GM23248 (cell line): Measurements from ENCODE around the gene USP12. TPM values are rescaled to one million over a fixed set of nuclear protein-coding genes. Genes with fewer than 3 reads are reported as not detected.

ENCODE experiments used
- DNase-seq: peaks from one replicate; pipeline ENCODE4 v3.0.0-alpha.2; 2015
- H2AFZ ChIP-seq: fragments of 200-600 bp; sonication (generic); 2 replicates; pipeline ENCODE4 v1.6.1; 2016; ENCODE audit warnings: antibody characterized with exemption
- H3F3A ChIP-seq: fragments of 200-600 bp; sonication (generic); 2 replicates; pipeline ENCODE4 v1.6.1; 2016; ENCODE audit warnings: mild to moderate bottlenecking, antibody characterized with exemption, mixed run types; ENCODE audit not compliant: insufficient read depth
- H3K27ac ChIP-seq: fragments of 200-600 bp; sonication (generic); 2 replicates; pipeline ENCODE4 v1.5.1; 2016; ENCODE audit warnings: mild to moderate bottlenecking
- H3K27me3 ChIP-seq: fragments of 200-600 bp; sonication (generic); replicated peaks from 2 replicates; pipeline ENCODE4 v1.6.1; 2016; ENCODE audit warnings: mild to moderate bottlenecking; ENCODE audit not compliant: insufficient read depth
- H3K36me3 ChIP-seq: fragments of 200-600 bp; sonication (generic); 2 replicates; pipeline ENCODE4 v1.6.1; 2016; ENCODE audit warnings: low read depth, mild to moderate bottlenecking
- H3K4me1 ChIP-seq: fragments of 200-600 bp; sonication (generic); 2 replicates; pipeline ENCODE4 v1.6.1; 2016; ENCODE audit warnings: mild to moderate bottlenecking; ENCODE audit not compliant: insufficient read depth
- H3K4me2 ChIP-seq: fragments of 200-600 bp; sonication (generic); one replicate; pipeline ENCODE4 v1.6.1; 2016; ENCODE audit warnings: mild to moderate bottlenecking; ENCODE audit not compliant: unreplicated experiment
- H3K4me3 ChIP-seq: fragments of 200-600 bp; sonication (generic); 2 replicates; pipeline ENCODE4 v1.5.1; 2016; ENCODE audit warnings: mild to moderate bottlenecking
- H3K79me2 ChIP-seq: fragments of 200-600 bp; sonication (generic); 2 replicates; pipeline ENCODE4 v1.6.1; 2016; ENCODE audit warnings: mild to moderate bottlenecking; ENCODE audit not compliant: insufficient read depth
- H3K9ac ChIP-seq: fragments of 200-600 bp; sonication (generic); 2 replicates; pipeline ENCODE4 v1.6.1; 2016; ENCODE audit warnings: mild to moderate bottlenecking
- H3K9me2 ChIP-seq: fragments of 200-600 bp; sonication (generic); 2 replicates; pipeline ENCODE4 v1.6.1; 2016; ENCODE audit warnings: mixed run types, mild to moderate bottlenecking, moderate library complexity; ENCODE audit not compliant: insufficient read depth
- H3K9me3 ChIP-seq: fragments of 200-600 bp; sonication (generic); one replicate; pipeline ENCODE4 v1.6.1; 2017; ENCODE audit warnings: low read depth
- H4K20me1 ChIP-seq: fragments of 200-600 bp; sonication (generic); 2 replicates; pipeline ENCODE4 v1.6.0; 2016; ENCODE audit not compliant: insufficient read depth
- EZH2 ChIP-seq: fragments of 200-600 bp; sonication (generic); IDR thresholded peaks from 2 replicates; pipeline ENCODE4 v1.6.1; 2018; ENCODE audit warnings: antibody characterized with exemption, mild to moderate bottlenecking; ENCODE audit not compliant: insufficient read depth, poor library complexity, severe bottlenecking
- EZH2phosphoT487 ChIP-seq: fragments of 200-600 bp; sonication (generic); IDR thresholded peaks from 2 replicates; pipeline ENCODE4 v1.6.1; 2018; ENCODE audit warnings: antibody characterized with exemption, moderate library complexity, mild to moderate bottlenecking, low read depth; ENCODE audit not compliant: insufficient read depth
- WGBS, 2 experiments: methylation state at CpG; one replicate each; pipeline ENCODE4 v1.1.6; 2015 to 2017; ENCODE audit warnings: low lambda C conversion rate in 2 of 2, low coverage in 1 of 2; ENCODE audit errors: missing lambda C conversion rate in 2 of 2; 5-methylcytosine and 5-hydroxymethylcytosine counted together
- in situ Hi-C: fragments of 300-500 bp; cut with MboI; formaldehyde crosslinking; loops from 2 replicates; pipeline ENCODE4 v1.15.0; 2020
- polyA plus RNA-seq: library from polyadenylated mRNA; unstranded; fragments of >200 nt; fragmentation: Nextera tagmentation; extraction: Ambion mirVana; gene quantifications from 2 replicates; pipeline ENCODE4 v1.2.1, GENCODE V29; 2016
- total RNA-seq: library from RNA; depleted of rRNA; stranded (reverse); fragments of >200 nt; shearing (Covaris generic); gene quantifications from 2 replicates; pipeline ENCODE4 v1.2.3, GENCODE V29; 2014

Gene USP12
- total and polyA plus RNA-seq, 2 experiments from 2014 or later: 16.0 to 18.9 TPM

- Histone ChIP-seq H3K79me2 (no peaks in the 10 kb centered on the region), H2AFZ (0 out of 2 replicates have a peak overlapping the region, but pooled peaks have one; percentile 26)
Measured at GRCh38 chr13:27183561-27184147, 12.0 kb upstream of the USP12 start.

GRCh38 chr13:27182844-27183497, 11.4 kb upstream of the USP12 start:
- peak overlapping the region; percentile 78 for H3K27ac ChIP-seq
- H3K9ac ChIP-seq: peak overlapping the region; percentile 51
- H3K79me2 ChIP-seq: no peaks in the 10 kb centered on the region
- no peaks in the 10 kb centered on the region for H3K27me3 ChIP-seq
- no peaks in the 10 kb centered on the region for H4K20me1 ChIP-seq
- H3K4me2 ChIP-seq: peak overlapping the region; percentile 74
- no peaks in the 10 kb centered on the region for H3K9me2 ChIP-seq
- peaks cover 17% of the 10 kb centered on the region for H3K4me1 ChIP-seq
- in situ Hi-C loops: no loop called here
- peak overlapping the region; percentile 64 for H2AFZ ChIP-seq
- H3F3A ChIP-seq: peaks cover 8% of the 10 kb centered on the region
- peak; percentile 97 for DNase-seq
- TF ChIP-seq EZH2phosphoT487 (no peak), EZH2 (no peak)
- H3K4me3 ChIP-seq: peak overlapping the region; percentile 52
- no peaks in the 10 kb centered on the region for H3K36me3 ChIP-seq
- 2 to 3% methylated on average over 10 of the region's 10 CpGs for WGBS, 2 experiments
- no peaks in the 10 kb centered on the region for H3K9me3 ChIP-seq

More at GRCh38 chr13:27183561-27184147, 12.0 kb upstream of the USP12 start:
- H3K27me3 ChIP-seq: no peaks in the 10 kb centered on the region
- no peaks in the 10 kb centered on the region for H3K9me2 ChIP-seq
- in situ Hi-C loops: no loop called here
- no peak for TF ChIP-seq EZH2
- no peak for TF ChIP-seq EZH2phosphoT487
- H3K9ac ChIP-seq: peak overlapping the region; percentile 51; the same call in 1 of the 2 replicates
- DNase-seq: peak; percentile 75
- H4K20me1 ChIP-seq: no peaks in the 10 kb centered on the region
- no peaks in the 10 kb centered on the region for H3K9me3 ChIP-seq
- H3K4me1 ChIP-seq: peaks cover 17% of the 10 kb centered on the region
- no peaks in the 10 kb centered on the region for H3K36me3 ChIP-seq
- peak overlapping the region; percentile 78 for H3K27ac ChIP-seq
- no peak overlapping the region for H3K4me3 ChIP-seq
- WGBS, 2 experiments: 78% methylated on average over 9 of the region's 9 CpGs
- peak overlapping the region; percentile 74 for H3K4me2 ChIP-seq
- H3F3A ChIP-seq: peaks cover 8% of the 10 kb centered on the region

- H3K79me2 ChIP-seq: no peaks in the 10 kb centered on the region
- H3K4me3 ChIP-seq: no peak overlapping the region
- no peak overlapping the region for H3K9ac ChIP-seq
- TF ChIP-seq EZH2phosphoT487: no peak
- no peak for TF ChIP-seq EZH2
- in situ Hi-C loops: no loop called here
- H3K27me3 ChIP-seq: no peaks in the 10 kb centered on the region
- H3K36me3 ChIP-seq: no peaks in the 10 kb centered on the region
- peaks cover 8% of the 10 kb centered on the region for H3F3A ChIP-seq
- H2AFZ ChIP-seq: no peak overlapping the region
- no peak for DNase-seq
- WGBS, 2 experiments: 96 to 98% methylated on average over 2 of the region's 2 CpGs
- no peaks in the 10 kb centered on the region for H3K9me3 ChIP-seq
- H3K27ac ChIP-seq: no peak overlapping the region
- H3K4me2 ChIP-seq: no peak overlapping the region
- H4K20me1 ChIP-seq: no peaks in the 10 kb centered on the region
- H3K9me2 ChIP-seq: no peaks in the 10 kb centered on the region
- H3K4me1 ChIP-seq: peaks cover 17% of the 10 kb centered on the region
Measured at GRCh38 chr13:27182054-27182453, 10.4 kb upstream of the USP12 start.

GRCh38 chr13:27177852-27178251, 6.2 kb upstream of the USP12 start:
- peaks cover 8% of the 10 kb centered on the region for H3K4me1 ChIP-seq
- no peaks in the 10 kb centered on the region for H3K27me3 ChIP-seq
- H2AFZ ChIP-seq: no peak overlapping the region
- no peak for DNase-seq
- H3K4me2 ChIP-seq: no peak overlapping the region
- no peak overlapping the region for H3K9ac ChIP-seq
- H3F3A ChIP-seq: peaks cover 9% of the 10 kb centered on the region
- no peaks in the 10 kb centered on the region for H3K36me3 ChIP-seq
- H3K4me3 ChIP-seq: no peak overlapping the region
- in situ Hi-C loops: no loop called here
- no peaks in the 10 kb centered on the region for H3K9me3 ChIP-seq
- no peaks in the 10 kb centered on the region for H3K9me2 ChIP-seq
- no peaks in the 10 kb centered on the region for H4K20me1 ChIP-seq
- TF ChIP-seq EZH2phosphoT487 (no peak), EZH2 (no peak)
- 67 to 68% methylated on average over 3 of the region's 3 CpGs for whole genome bisulfite sequencing, 2 experiments
- no peak overlapping the region for H3K27ac ChIP-seq
- H3K79me2 ChIP-seq: no peaks in the 10 kb centered on the region
